ENCODE measurements around the gene RPRML. TPM values are rescaled to one million over a fixed set of nuclear protein-coding genes. Genes with fewer than 3 reads are reported as not detected.
A peak's percentile ranks its signal among the peaks of the same experiment; 100 is the strongest.

The RPRML gene
- total RNA-seq, 1 experiment from 2014 or later, result 1.3 TPM

GRCh38 chr17:46942441-46943217 lies 36.4 kb downstream of the RPRML start:
- Histone ChIP-seq H2BK5ac (ENCODE audit: insufficient read length, low read length) (no peak overlapping the region), H2BK15ac (ENCODE audit: low read depth, low read length) (no peak overlapping the region), H2BK120ac (ENCODE audit: low read depth, low read length, poor library complexity, severe bottlenecking) (no peak overlapping the region), H2AFZ (ENCODE audit: low read length) (no peak overlapping the region), H3K79me2 (ENCODE audit: insufficient read depth, low read length) (no peaks in the 10 kb centered on the region), H3K14ac (ENCODE audit: insufficient read depth, low read length) (no peak overlapping the region), H3K23ac (ENCODE audit: insufficient read length, low read depth, low read length) (no peak overlapping the region), H4K91ac (ENCODE audit: insufficient read length, low read depth, low read length) (no peak overlapping the region), H3K9ac (ENCODE audit: extremely low read depth, insufficient read length, low read length) (no peak overlapping the region), H4K5ac (ENCODE audit: insufficient read length, low read depth, low read length) (no peak overlapping the region), H3T11ph (ENCODE audit: low read length) (no peak overlapping the region), H4K20me1 (ENCODE audit: control insufficient read depth, insufficient read depth, insufficient read length) (no peaks in the 10 kb centered on the region), H4K8ac (replicated peaks; ENCODE audit: insufficient read length, low read depth, low read length) (no peak overlapping the region), H3K4me1 (ENCODE audit: insufficient read depth, low read length) (no peaks in the 10 kb centered on the region; the same call in 1 of the 2 replicates), H3K27ac (ENCODE audit: insufficient read length, low read depth, low read length) (no peak overlapping the region), H3K4ac (ENCODE audit: low read depth, low read length) (no peak overlapping the region), H3K27me3 (ENCODE audit: insufficient read depth, low read length) (no peaks in the 10 kb centered on the region), H3K56ac (ENCODE audit: insufficient read length, low read depth, low read length) (no peak overlapping the region), H2BK12ac (ENCODE audit: insufficient read length, low read depth, low read length) (no peak overlapping the region), H3K23me2 (ENCODE audit: insufficient read length, low read depth, low read length, poor library complexity, severe bottlenecking) (no peaks in the 10 kb centered on the region), H3K79me1 (ENCODE audit: insufficient read depth, low read depth, low read length, poor library complexity, severe bottlenecking) (no peaks in the 10 kb centered on the region), H2BK20ac (ENCODE audit: low read depth, low read length, poor library complexity, severe bottlenecking) (no peak overlapping the region), H3K9me3 (ENCODE audit: control insufficient read depth, low read depth, low read length) (no peaks in the 10 kb centered on the region), H3K4me2 (ENCODE audit: insufficient read depth, insufficient read length, low read length) (no peak overlapping the region), H2AK5ac (ENCODE audit: insufficient read length, low read length) (no peak overlapping the region), H3K18ac (ENCODE audit: insufficient read length, low read depth, low read length) (no peak overlapping the region)
- H3K36me3 Mint-ChIP-seq (ENCODE audit: insufficient read depth in 1 of 3, low read depth in 3 of 3), result peaks cover 7 to 37% (median 28%) of the 10 kb centered on the region in 3 experiments; a peak in 6 of 7 replicates
- no peaks in the 10 kb centered on the region; the same call in 1 of the 2 replicates for H3K27me3 Mint-ChIP-seq (ENCODE audit: low read depth)
- H3K9me3 Mint-ChIP-seq, result no peaks in the 10 kb centered on the region
- peak; percentile 86 for DNase-seq
- WGBS (ENCODE audit: extremely low coverage, insufficient read length, low lambda C conversion rate), result no CpG with 5 or more reads among the region's 10 CpGs
- H3K4me3 Mint-ChIP-seq, result no peak overlapping the region
- peak; percentile 97 for TF ChIP-seq CTCF (conservative IDR thresholded peaks at IDR 0.05)
- H3K4me1 Mint-ChIP-seq, result peaks cover 34 to 42% of the 10 kb centered on the region in 2 experiments
- H3K27ac Mint-ChIP-seq, result peak overlapping the region in 1 of 3 experiments; percentile 46; a peak in 2 of 7 replicates

Data from H9 (cell line).